Measurements from ENCODE around the gene ARHGEF2.
A peak's percentile ranks its signal among the peaks of the same experiment; 100 is the strongest.
"Not testable (repeated sequence)": the region's sequence is repeated elsewhere in the genome, so short reads cannot be mapped to it uniquely, and the experiment has no call there.

ARHGEF2 gene

DNA sequence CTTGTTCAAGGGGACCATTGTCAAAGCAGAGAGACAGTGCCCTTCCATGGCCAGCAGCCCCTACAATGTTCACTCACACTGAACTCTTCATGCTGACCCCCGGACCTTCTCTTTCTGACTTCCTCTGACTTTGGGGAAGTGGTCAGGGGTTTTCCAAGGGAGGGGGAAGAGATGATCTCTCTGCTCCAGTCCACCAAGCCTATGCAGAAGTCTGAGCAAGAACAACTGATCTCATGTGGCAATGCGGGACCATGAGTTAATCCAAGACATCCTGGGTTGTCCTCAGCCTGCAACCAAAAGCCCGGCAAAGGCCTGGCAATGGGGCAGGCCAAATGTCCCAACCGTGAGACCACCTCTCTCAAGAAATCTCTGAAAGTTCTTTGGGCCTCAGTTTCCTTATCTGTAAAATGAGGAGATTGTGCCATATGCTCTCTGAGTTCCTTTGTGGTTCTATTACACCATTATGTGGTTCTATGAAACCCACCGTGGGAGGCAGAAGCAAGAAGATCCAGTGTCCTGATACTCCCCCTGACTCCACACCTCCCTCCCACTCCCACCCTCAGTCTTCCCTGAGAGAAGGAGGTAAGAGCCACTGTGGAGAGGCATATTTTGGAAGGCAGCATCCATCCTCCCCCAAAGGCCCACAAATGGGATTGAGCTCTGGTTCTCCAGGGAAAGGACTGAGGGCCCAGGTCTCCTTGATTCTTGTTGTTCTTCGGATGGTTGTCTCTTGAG lies 11.8 kb upstream of the ARHGEF2 start:
- no peak for DNase-seq (ENCODE audit: low read depth)

GRCh38 chr1:155989242-155990004 lies 11.1 kb upstream of the ARHGEF2 start:
- DNase-seq (ENCODE audit: low read depth): peak; percentile 58

DNA sequence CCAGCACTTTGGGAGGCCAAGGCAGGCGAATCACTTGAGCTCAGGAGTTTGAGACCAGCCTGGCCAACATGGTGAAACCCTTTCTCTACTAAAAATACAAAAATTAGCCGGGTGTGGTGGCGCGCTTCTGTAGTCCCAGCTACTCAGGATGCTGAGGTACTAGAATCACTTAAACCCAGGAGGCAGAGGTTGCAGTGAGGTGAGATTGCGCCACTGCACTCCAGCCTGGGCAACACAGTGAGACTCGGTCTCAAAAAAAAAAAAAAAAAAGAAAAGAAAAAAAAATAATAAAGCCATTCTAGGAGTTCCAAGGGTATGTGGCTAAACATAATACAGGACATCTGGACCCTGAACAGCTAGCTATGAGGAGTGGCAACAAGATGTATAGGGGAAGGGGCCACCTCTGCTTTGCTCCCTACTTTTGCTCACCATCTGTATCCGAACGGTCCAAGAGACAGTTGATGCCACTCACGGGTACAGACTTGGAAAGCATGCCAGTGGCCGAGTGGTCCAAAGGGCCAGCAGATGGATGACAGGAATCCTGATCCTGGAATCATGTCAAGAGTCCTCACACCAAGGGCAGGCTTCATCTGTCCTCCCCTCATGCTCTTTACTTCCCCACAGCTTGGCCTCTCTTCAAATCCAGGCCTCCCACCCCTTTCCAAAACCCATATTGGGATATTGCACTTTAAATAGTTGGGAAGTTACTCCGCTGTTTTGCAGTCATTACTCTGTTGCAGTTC lies 6.7 kb upstream of the ARHGEF2 start:
- not testable (repeated sequence) for DNase-seq (ENCODE audit: low read depth)

DNA sequence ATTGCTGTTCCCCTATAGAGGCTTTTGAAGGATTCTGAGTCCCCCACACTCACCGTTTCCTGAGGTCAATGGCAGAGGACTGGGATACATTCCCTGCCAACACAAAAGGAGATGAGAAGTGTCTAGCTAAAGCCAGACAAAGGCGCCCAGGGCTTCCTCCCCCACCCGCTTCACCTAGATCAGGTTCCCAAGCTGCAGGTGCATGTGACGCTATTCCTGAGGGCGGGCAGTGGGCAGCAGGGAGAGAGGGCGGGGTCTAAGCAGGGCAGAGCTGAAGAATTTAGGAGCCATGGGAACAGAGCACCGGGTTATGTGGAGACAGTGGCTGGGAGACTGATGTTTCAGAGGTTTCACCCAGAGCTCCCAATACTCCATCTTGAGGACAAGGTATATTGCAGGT lies 6.0 kb upstream of the ARHGEF2 start:
- DNase-seq (ENCODE audit: low read depth): no peak

- DNase-seq (ENCODE audit: low read depth): peak; percentile 99
These were observed 5.1 kb upstream of the ARHGEF2 start for GRCh38 chr1:155983191-155984024.

GRCh38 chr1:155982106-155982505 lies 3.8 kb upstream of the ARHGEF2 start:
- no peak for DNase-seq (ENCODE audit: low read depth)

GRCh38 chr1:155981266-155982088 lies 3.1 kb upstream of the ARHGEF2 start:
- no peak for DNase-seq (ENCODE audit: low read depth)

DNA sequence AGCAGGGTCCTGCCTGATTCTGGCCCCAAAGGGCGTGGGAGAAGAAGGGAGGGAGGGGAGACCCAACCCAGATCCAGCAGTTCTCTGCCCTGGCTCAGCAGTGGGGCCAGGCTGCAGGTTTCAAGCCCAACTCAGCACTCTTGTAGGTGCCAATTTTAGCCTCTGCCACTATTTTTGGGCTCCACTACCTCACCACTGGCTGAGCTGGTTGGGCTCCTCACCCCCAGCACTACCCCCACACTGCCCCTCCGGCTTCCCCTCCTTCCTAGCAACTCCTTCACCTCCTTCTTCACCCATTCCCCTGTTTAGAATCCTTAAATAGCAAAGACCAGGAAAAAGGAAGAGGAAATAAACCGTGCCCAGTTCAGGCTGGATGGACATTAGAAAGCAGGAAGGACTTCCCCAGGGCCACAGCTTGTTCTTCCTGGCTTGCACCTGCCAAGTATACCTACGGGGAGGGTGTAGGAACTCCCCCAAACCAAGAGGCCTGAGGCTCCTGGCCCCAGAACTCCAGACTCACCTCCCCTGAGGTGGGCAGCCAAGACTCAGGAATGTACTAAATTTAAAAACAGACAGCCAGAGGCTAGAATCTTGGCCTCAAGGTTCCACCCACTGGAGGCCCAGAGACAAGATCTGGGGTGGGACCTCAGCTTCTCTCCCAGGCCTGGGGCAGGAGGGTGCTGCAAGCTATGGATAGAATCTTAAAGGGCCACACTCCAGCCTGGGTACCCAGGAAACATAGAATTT lies 1.4 kb upstream of the ARHGEF2 start:
- DNase-seq (ENCODE audit: low read depth): no peak

DNA sequence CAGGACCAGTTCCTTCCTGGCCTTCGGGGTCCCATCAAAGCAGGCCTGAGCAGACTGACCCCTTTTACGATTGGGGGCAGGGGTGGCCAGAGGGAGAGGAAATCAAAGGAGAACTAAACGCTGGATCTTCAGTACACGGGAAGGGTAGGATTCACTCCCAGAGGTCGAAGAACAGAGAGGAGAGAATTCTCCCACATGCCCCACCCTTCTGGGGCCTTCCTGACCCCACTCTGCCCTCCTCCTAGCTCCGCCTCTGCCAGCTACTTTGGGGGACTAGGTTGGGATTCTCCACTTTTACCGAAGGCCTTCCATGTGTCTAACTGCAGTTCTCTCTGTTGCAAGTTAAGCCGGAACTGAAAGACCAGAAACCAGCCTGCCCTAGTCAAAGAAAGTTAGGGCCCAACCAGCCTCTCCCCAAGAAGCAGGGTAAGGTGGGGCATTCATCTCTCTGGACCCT lies 654 bp upstream of the ARHGEF2 start:
- DNase-seq (ENCODE audit: low read depth): no peak

GRCh38 chr1:155977690-155978324 lies 540 bp downstream of the ARHGEF2 start:
- DNase-seq (ENCODE audit: low read depth): no peak

- DNase-seq (ENCODE audit: low read depth): no peak
These were observed 1.2 kb downstream of the ARHGEF2 start for GRCh38 chr1:155976913-155977689.

GRCh38 chr1:155976062-155976912 lies 2.1 kb downstream of the ARHGEF2 start:
- DNase-seq (ENCODE audit: low read depth): peak; percentile 54

DNA sequence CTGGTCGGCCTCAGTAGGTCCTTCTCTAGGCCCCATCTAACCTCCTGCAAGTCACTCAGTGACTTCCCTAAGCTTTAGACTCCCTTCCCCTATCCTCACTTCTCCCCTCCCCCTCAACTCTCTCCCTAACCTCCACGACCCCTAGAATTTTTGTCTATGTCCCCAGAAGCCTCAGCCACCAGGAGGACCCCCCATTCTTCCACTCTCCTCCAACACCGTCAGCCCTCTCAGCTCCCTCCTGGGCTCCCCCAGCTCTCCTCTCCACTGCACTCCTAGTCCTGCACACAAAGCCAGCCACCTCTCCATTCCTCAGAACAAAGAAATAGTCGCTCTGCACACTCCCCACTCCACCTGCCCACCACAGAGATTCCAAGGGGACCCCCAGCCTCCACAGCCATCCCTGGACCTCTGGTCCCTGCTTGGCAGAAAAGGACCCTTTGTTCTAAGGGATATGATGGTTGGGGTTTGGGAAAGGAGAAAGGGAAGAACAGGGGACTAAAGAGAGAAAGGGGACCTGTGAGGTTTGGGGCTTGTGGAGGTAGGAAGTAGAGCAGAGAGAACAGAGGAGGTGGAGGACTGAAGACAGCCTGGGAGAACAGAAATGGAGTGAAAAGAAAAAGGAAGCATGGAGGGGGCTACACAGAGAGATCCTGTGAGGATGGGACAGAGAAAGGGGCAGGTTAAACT lies 2.8 kb downstream of the ARHGEF2 start:
- no peak for DNase-seq (ENCODE audit: low read depth)

DNA sequence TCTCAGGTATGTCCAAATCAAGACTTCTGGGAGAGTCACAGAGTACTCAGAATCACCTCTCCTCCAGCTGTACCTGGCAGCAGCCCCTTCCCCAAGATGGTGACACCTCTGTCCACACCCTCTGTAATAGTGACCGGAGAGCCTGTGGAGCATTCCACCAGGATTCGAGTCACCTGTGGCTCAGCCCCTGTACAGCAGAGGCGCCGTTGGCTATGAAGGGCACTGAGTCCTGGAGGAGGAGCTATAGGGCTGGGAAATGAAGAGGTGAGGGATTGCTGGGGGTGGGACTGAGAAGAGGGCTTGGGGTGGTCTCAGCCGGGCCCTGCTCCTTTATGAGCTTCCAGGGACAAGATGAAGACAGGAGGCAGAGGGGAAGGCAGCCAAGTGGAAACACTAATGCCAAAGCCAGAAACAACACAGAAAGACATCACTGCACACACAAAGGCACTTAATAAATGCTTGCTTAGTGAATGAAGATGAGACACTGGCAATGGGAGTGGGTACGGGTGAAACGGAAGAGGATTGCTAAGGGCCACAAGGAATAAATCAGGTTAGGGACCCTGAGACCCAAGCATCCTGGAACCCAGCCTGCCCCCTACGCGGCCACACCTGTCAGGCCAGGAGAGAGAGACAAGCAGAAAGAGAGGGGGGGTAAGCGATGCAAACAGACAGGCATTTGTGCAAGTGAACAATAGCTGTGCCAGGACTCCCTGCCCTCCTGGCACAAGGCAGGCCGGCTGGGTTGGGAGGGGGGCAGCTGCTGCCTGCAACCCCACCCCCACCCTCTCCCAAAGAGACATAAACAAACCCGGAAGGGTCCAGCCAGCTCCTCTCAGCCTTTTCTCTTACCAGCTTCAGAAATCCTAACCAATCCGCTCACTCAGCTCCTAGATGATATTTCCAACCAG lies 3.9 kb downstream of the ARHGEF2 start:
- no peak for DNase-seq (ENCODE audit: low read depth)

DNA sequence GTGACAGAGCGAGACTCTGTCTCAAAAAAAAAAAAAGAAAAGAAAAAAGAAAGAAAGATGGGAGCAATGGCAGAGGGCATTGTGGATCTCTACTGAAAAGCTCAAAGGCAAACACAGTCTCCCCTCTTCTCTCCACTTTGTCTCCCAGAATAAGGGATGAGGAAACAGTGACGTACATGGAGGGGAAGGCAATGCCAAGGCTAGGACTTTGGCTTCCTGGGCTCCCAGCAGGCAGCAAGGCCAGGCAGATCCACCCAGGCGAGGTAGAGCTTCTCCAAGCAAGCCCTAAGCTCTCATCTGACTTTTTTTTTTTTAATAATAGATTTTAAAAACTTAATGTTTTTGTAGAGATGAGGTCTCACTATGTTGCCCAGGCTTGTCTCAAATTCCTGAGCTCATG lies 4.6 kb downstream of the ARHGEF2 start:
- DNase-seq (ENCODE audit: low read depth): no peak

Data from fibroblast of the conjunctiva (primary cell).